Measurements from ENCODE around the gene TPP2.

GRCh38 chr13:102582256-102582655 is 14.5 kb upstream of the TPP2 start:
- TF ChIP-seq, protein P1, sequence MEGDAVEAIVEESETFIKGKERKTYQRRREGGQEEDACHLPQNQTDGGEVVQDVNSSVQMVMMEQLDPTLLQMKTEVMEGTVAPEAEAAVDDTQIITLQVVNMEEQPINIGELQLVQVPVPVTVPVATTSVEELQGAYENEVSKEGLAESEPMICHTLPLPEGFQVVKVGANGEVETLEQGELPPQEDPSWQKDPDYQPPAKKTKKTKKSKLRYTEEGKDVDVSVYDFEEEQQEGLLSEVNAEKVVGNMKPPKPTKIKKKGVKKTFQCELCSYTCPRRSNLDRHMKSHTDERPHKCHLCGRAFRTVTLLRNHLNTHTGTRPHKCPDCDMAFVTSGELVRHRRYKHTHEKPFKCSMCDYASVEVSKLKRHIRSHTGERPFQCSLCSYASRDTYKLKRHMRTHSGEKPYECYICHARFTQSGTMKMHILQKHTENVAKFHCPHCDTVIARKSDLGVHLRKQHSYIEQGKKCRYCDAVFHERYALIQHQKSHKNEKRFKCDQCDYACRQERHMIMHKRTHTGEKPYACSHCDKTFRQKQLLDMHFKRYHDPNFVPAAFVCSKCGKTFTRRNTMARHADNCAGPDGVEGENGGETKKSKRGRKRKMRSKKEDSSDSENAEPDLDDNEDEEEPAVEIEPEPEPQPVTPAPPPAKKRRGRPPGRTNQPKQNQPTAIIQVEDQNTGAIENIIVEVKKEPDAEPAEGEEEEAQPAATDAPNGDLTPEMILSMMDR (IDR thresholded peaks at IDR 0.05): no peak
- no peak for TF ChIP-seq POLR2A (IDR thresholded peaks at IDR 0.05)

Measured in esophagus squamous epithelium (tissue), 4 donors.